Rectal smooth muscle tissue (tissue), 1 donor: ENCODE results near the gene CDC42EP4.

ENCODE experiments used
- H3K27ac ChIP-seq: one replicate; pipeline ENCODE4 v1.7.0; 2013; ENCODE audit warnings: low read depth, low read length, inconsistent platforms
- H3K27me3 ChIP-seq: one replicate; pipeline ENCODE4 v1.7.0; 2013; ENCODE audit warnings: low read length; ENCODE audit not compliant: control insufficient read depth, insufficient read depth
- H3K36me3 ChIP-seq: one replicate; pipeline ENCODE4 v1.7.0; 2013; ENCODE audit warnings: low read length; ENCODE audit not compliant: control insufficient read depth, insufficient read depth
- H3K4me1 ChIP-seq: one replicate; pipeline ENCODE4 v1.7.0; 2013; ENCODE audit warnings: low read length; ENCODE audit not compliant: control insufficient read depth, insufficient read depth
- H3K4me3 ChIP-seq: one replicate; pipeline ENCODE4 v1.7.0; 2013; ENCODE audit warnings: low read length
- H3K9ac ChIP-seq: one replicate; pipeline ENCODE4 v1.7.0; 2013; ENCODE audit warnings: low read length

The CDC42EP4 gene

DNA sequence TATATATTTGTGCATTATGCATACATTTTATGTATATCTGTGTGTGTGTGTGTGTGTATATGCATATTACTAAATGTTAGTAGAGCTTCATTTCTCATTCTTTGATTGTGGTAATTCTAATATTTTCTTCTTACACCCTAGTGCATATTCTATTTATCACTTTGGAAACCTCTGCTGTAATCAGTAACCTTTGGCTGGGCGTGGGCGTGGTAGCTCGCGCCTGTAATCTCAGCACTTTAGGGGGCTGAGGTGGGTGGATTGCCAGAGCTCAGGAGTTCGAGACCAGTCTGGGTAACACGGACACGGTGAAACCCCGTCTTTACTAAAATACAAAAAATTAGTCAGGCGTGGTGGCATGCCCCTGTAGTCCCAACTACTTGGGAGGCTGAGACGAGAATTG lies 77.1 kb downstream of the CDC42EP4 start:
- Histone ChIP-seq H3K4me3 (no peak overlapping the region), H3K9ac (no peak overlapping the region), H3K36me3 (peaks cover 11% of the 10 kb centered on the region), H3K27ac (no peak overlapping the region), H3K4me1 (no peaks in the 10 kb centered on the region), H3K27me3 (no peaks in the 10 kb centered on the region)
